Measurements from ENCODE around the gene AZU1.

Gene AZU1

GRCh38 chr19:800360-801029 lies 27.1 kb upstream of the AZU1 start:
- Mint-ChIP-seq H3K27me3 (no peaks in the 10 kb centered on the region), H3K36me3 (ENCODE audit: insufficient read depth) (peaks cover 55% of the 10 kb centered on the region), H3K27ac (ENCODE audit: low read depth) (peak overlapping the region; percentile 90), H3K9me3 (no peaks in the 10 kb centered on the region), H3K4me1 (peaks cover 57% of the 10 kb centered on the region), H3K4me3 (peak overlapping the region; percentile 94)
- ATAC-seq (replicated peaks; ENCODE audit: extremely low read depth, poor library complexity, severe bottlenecking), result no peak
- DNase-seq (ENCODE audit: low spot score in 2 of 2), result no peak

GRCh38 chr19:801030-801860 lies 26.4 kb upstream of the AZU1 start:
- H3K9me3 Mint-ChIP-seq, result no peaks in the 10 kb centered on the region
- DNase-seq (ENCODE audit: low spot score in 2 of 2) (no peak), ATAC-seq (replicated peaks; ENCODE audit: extremely low read depth, poor library complexity, severe bottlenecking) (no peak)
- H3K27ac Mint-ChIP-seq (ENCODE audit: low read depth), result peak overlapping the region; percentile 90
- peak overlapping the region; percentile 94 for H3K4me3 Mint-ChIP-seq
- H3K27me3 Mint-ChIP-seq, result no peaks in the 10 kb centered on the region
- peaks cover 57% of the 10 kb centered on the region for H3K36me3 Mint-ChIP-seq (ENCODE audit: insufficient read depth)
- peaks cover 57% of the 10 kb centered on the region for H3K4me1 Mint-ChIP-seq

- Mint-ChIP-seq H3K4me1 (peaks cover 52% of the 10 kb centered on the region), H3K27me3 (no peaks in the 10 kb centered on the region), H3K9me3 (no peaks in the 10 kb centered on the region), H3K4me3 (peak overlapping the region; percentile 94), H3K36me3 (ENCODE audit: insufficient read depth) (peaks cover 61% of the 10 kb centered on the region), H3K27ac (ENCODE audit: low read depth) (peak overlapping the region; percentile 90)
- DNase-seq (ENCODE audit: low spot score in 2 of 2), result no peak
- ATAC-seq (replicated peaks; ENCODE audit: extremely low read depth, poor library complexity, severe bottlenecking), result no peak
These were observed 25.7 kb upstream of the AZU1 start for GRCh38 chr19:801861-802497.

- Mint-ChIP-seq H3K9me3 (no peaks in the 10 kb centered on the region), H3K36me3 (ENCODE audit: insufficient read depth) (peaks cover 65% of the 10 kb centered on the region), H3K4me1 (peaks cover 57% of the 10 kb centered on the region)
These were observed 25.0 kb upstream of the AZU1 start for GRCh38 chr19:802498-803098.

GRCh38 chr19:803099-803561 lies 24.5 kb upstream of the AZU1 start:
- Mint-ChIP-seq H3K27me3 (no peaks in the 10 kb centered on the region), H3K9me3 (no peaks in the 10 kb centered on the region), H3K36me3 (ENCODE audit: insufficient read depth) (peaks cover 69% of the 10 kb centered on the region), H3K4me1 (peaks cover 61% of the 10 kb centered on the region), H3K27ac (ENCODE audit: low read depth) (peak overlapping the region; percentile 90), H3K4me3 (peak overlapping the region; percentile 94)
- no peak for ATAC-seq (replicated peaks; ENCODE audit: extremely low read depth, poor library complexity, severe bottlenecking)
- no peak for DNase-seq (ENCODE audit: low spot score in 2 of 2)

More at GRCh38 chr19:802498-803098, 25.0 kb upstream of the AZU1 start:
- DNase-seq (ENCODE audit: low spot score in 2 of 2) (no peak), ATAC-seq (replicated peaks; ENCODE audit: extremely low read depth, poor library complexity, severe bottlenecking) (no peak)
- Mint-ChIP-seq H3K27me3 (no peaks in the 10 kb centered on the region), H3K4me3 (peak overlapping the region; percentile 94), H3K27ac (ENCODE audit: low read depth) (peak overlapping the region; percentile 90)

GRCh38 chr19:803686-804418 lies 23.8 kb upstream of the AZU1 start:
- Mint-ChIP-seq H3K9me3 (no peaks in the 10 kb centered on the region), H3K27ac (ENCODE audit: low read depth) (peak overlapping the region; percentile 90), H3K4me3 (peak overlapping the region; percentile 94), H3K4me1 (peaks cover 60% of the 10 kb centered on the region), H3K27me3 (no peaks in the 10 kb centered on the region), H3K36me3 (ENCODE audit: insufficient read depth) (peaks cover 68% of the 10 kb centered on the region)
- no peak for ATAC-seq (replicated peaks; ENCODE audit: extremely low read depth, poor library complexity, severe bottlenecking)
- no peak for DNase-seq (ENCODE audit: low spot score in 2 of 2)

- Mint-ChIP-seq H3K36me3 (ENCODE audit: insufficient read depth) (peaks cover 67% of the 10 kb centered on the region), H3K4me3 (no peak overlapping the region), H3K27me3 (no peaks in the 10 kb centered on the region), H3K4me1 (peaks cover 52% of the 10 kb centered on the region), H3K27ac (ENCODE audit: low read depth) (no peak overlapping the region), H3K9me3 (no peaks in the 10 kb centered on the region)
- no peak for DNase-seq (ENCODE audit: low spot score in 2 of 2)
- no peak for ATAC-seq (replicated peaks; ENCODE audit: extremely low read depth, poor library complexity, severe bottlenecking)
These were observed 23.0 kb upstream of the AZU1 start for GRCh38 chr19:804419-805165.

GRCh38 chr19:805166-805551 lies 22.5 kb upstream of the AZU1 start:
- Mint-ChIP-seq H3K4me3 (no peak overlapping the region), H3K36me3 (ENCODE audit: insufficient read depth) (peaks cover 71% of the 10 kb centered on the region), H3K9me3 (no peaks in the 10 kb centered on the region), H3K27me3 (no peaks in the 10 kb centered on the region), H3K27ac (ENCODE audit: low read depth) (no peak overlapping the region), H3K4me1 (peaks cover 46% of the 10 kb centered on the region)
- ATAC-seq (replicated peaks; ENCODE audit: extremely low read depth, poor library complexity, severe bottlenecking), result no peak
- no peak for DNase-seq (ENCODE audit: low spot score in 2 of 2)

- ATAC-seq (replicated peaks; ENCODE audit: extremely low read depth, poor library complexity, severe bottlenecking) (no peak), DNase-seq (ENCODE audit: low spot score in 2 of 2) (no peak)
- no peak overlapping the region for H3K4me3 Mint-ChIP-seq
- H3K27ac Mint-ChIP-seq (ENCODE audit: low read depth), result no peak overlapping the region
- no peaks in the 10 kb centered on the region for H3K27me3 Mint-ChIP-seq
- peaks cover 39% of the 10 kb centered on the region for H3K4me1 Mint-ChIP-seq
- no peaks in the 10 kb centered on the region for H3K9me3 Mint-ChIP-seq
- H3K36me3 Mint-ChIP-seq (ENCODE audit: insufficient read depth), result peaks cover 77% of the 10 kb centered on the region
These were observed 21.8 kb upstream of the AZU1 start for GRCh38 chr19:805600-806550.

- no peaks in the 10 kb centered on the region for H3K9me3 Mint-ChIP-seq
- peak overlapping the region; percentile 44 for H3K27ac Mint-ChIP-seq (ENCODE audit: low read depth)
- peaks cover 29% of the 10 kb centered on the region for H3K4me1 Mint-ChIP-seq
- ATAC-seq (replicated peaks; ENCODE audit: extremely low read depth, poor library complexity, severe bottlenecking), result no peak
- peaks cover 78% of the 10 kb centered on the region for H3K36me3 Mint-ChIP-seq (ENCODE audit: insufficient read depth)
- H3K27me3 Mint-ChIP-seq, result no peaks in the 10 kb centered on the region
- peak overlapping the region; percentile 37 for H3K4me3 Mint-ChIP-seq
- DNase-seq (ENCODE audit: low spot score in 2 of 2), result no peak
These were observed 20.7 kb upstream of the AZU1 start for GRCh38 chr19:806815-807421.

Data from central memory CD8-positive, alpha-beta T cell (primary cell).